Measurements from ENCODE around the gene CABP1. TPM values are rescaled to one million over a fixed set of nuclear protein-coding genes. Genes with fewer than 3 reads are reported as not detected.

The CABP1 gene
- polyA plus RNA-seq, 3 donors, result 4.7 to 6.6 (median 5.4) TPM

Other genes with a start within 250 kb of the CABP1 start
- gene COX6A1, start 202.5 kb upstream of the CABP1 start, polyA plus RNA-seq (ENCODE audit: insufficient read length in 3 of 3), result 100 to 1,000 TPM; 307 to 370 (median 333) TPM
- gene TRIAP1, start 194.2 kb upstream of the CABP1 start, polyA plus RNA-seq (ENCODE audit: insufficient read length in 3 of 3), result 10 to 100 TPM; 37.1 to 43.4 (median 41.3) TPM
- gene GATC, start 194.2 kb upstream of the CABP1 start, polyA plus RNA-seq (ENCODE audit: insufficient read length in 3 of 3), result 10 to 100 TPM; 29.8 to 43.3 (median 41.9) TPM
- 100 to 1,000 TPM; 243 to 256 (median 244) TPM for gene SRSF9, start 170.9 kb upstream of the CABP1 start, polyA plus RNA-seq (ENCODE audit: insufficient read length in 3 of 3)
- gene DYNLL1, start 144.5 kb upstream of the CABP1 start, polyA plus RNA-seq (ENCODE audit: insufficient read length in 3 of 3), result 100 to 1,000 TPM; 451 to 563 (median 460) TPM
- 10 to 100 TPM; 56.3 to 65.6 (median 61.7) TPM for gene COQ5, start 111.5 kb upstream of the CABP1 start, polyA plus RNA-seq (ENCODE audit: insufficient read length in 3 of 3)
- 100 to 1,000 TPM; 188 to 227 (median 198) TPM for gene RNF10, start 106.3 kb upstream of the CABP1 start, polyA plus RNA-seq (ENCODE audit: insufficient read length in 3 of 3)
- 10 to 100 TPM; 45.9 to 65.4 (median 54.5) TPM for gene POP5, start 59.2 kb upstream of the CABP1 start, polyA plus RNA-seq (ENCODE audit: insufficient read length in 3 of 3)
- gene MLEC, start 46.5 kb downstream of the CABP1 start, polyA plus RNA-seq (ENCODE audit: insufficient read length in 3 of 3), result 100 to 1,000 TPM; 142 to 207 (median 176) TPM
- gene UNC119B, start 69.8 kb downstream of the CABP1 start, polyA plus RNA-seq (ENCODE audit: insufficient read length in 3 of 3), result 10 to 100 TPM; 76.5 to 85.0 (median 77.1) TPM
- 10 to 100 TPM; 24.7 to 26.9 (median 25.5) TPM for gene ACADS, start 85.2 kb downstream of the CABP1 start, polyA plus RNA-seq (ENCODE audit: insufficient read length in 3 of 3)